ENCODE data around the gene MEF2A. TPM values are rescaled to one million over a fixed set of nuclear protein-coding genes. Genes with fewer than 3 reads are reported as not detected.

MEF2A gene
- total RNA-seq, 2 donors from 2014 or later = 20.1 to 36.8 TPM

DNA sequence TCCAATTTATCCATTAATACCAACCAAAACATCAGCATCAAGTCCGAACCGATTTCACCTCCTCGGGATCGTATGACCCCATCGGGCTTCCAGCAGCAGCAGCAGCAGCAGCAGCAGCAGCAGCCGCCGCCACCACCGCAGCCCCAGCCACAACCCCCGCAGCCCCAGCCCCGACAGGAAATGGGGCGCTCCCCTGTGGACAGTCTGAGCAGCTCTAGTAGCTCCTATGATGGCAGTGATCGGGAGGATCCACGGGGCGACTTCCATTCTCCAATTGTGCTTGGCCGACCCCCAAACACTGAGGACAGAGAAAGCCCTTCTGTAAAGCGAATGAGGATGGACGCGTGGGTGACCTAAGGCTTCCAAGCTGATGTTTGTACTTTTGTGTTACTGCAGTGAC is 146.6 kb downstream of the MEF2A start:
- intact Hi-C loops (cut with DNase I) = no loop called here

GRCh38 chr15:99716540-99717095 is 150.8 kb downstream of the MEF2A start:
- Histone ChIP-seq H3K9ac (ENCODE audit: low read depth in 2 of 2, low read length in 2 of 2) (no peak overlapping the region), H3K36me3 (no peaks in the 10 kb centered on the region), H3K4me3 (no peak overlapping the region), H3K27ac (no peak overlapping the region), H3K4me1 (no peaks in the 10 kb centered on the region), H3K9me3 (no peaks in the 10 kb centered on the region), H3K27me3 (no peaks in the 10 kb centered on the region)
- no peak for TF ChIP-seq CTCF (IDR thresholded peaks at IDR 0.05)
- no peak for DNase-seq
- intact Hi-C loops (cut with DNase I) = no loop called here

More for the DNA sequence above, 146.6 kb downstream of the MEF2A start:
- Histone ChIP-seq H3K9ac (ENCODE audit: low read depth in 2 of 2, low read length in 2 of 2) (no peak overlapping the region), H3K36me3 (no peaks in the 10 kb centered on the region), H3K27ac (no peak overlapping the region), H3K27me3 (no peaks in the 10 kb centered on the region), H3K4me3 (no peak overlapping the region), H3K4me1 (peaks cover 4% of the 10 kb centered on the region), H3K9me3 (no peaks in the 10 kb centered on the region)
- TF ChIP-seq CTCF (IDR thresholded peaks at IDR 0.05) = no peak
- no peak for DNase-seq

DNA sequence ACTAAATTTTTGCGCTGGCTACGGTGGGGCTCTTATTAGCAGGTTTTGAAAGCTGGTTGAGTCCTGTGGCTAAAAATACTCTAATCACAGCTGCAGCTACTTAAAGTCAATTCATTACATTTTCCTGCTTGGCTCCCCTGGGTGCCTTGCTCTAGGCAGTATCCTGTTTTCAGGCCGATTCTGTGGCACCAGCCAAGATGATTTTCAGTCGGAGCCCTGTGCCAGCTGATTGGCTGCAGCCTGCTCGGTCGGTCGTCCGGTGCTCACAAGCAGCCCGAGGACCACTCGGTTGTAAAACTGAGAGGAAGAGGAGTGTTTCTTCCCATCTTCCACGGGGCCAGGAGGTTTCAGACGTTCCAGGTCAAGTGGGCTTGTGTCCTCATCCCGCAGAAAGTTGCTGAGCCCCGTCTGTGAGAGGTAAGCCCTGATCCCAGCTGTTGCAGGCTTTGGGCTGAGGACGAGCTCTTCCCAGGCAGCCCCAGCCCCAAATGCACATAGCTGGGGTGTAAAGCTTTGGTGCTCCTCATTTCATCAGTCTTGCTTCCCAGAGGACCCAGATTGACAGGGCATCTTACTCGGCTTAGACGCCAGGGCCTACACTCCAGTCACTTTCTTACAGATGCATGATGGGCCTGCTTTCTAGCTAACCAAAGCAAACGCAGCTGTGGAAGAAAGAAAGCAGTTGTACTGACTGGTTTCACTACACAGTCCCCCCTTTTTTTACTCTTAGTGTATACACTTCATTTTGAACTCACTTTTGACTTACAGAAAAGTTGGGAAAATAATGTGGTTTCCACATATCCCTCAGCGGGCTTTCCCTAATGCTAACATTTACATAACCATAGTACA is 151.6 kb downstream of the MEF2A start:
- no peak overlapping the region for H3K27ac ChIP-seq
- DNase-seq = no peak
- no peaks in the 10 kb centered on the region for H3K4me1 ChIP-seq
- H3K4me3 ChIP-seq = no peak overlapping the region
- no peaks in the 10 kb centered on the region for H3K9me3 ChIP-seq
- H3K27me3 ChIP-seq = no peaks in the 10 kb centered on the region
- H3K36me3 ChIP-seq = no peaks in the 10 kb centered on the region
- intact Hi-C loops (cut with DNase I) = no loop called here
- peak overlapping the region in 1 of 2 donors; percentile 13 for H3K9ac ChIP-seq (ENCODE audit: low read depth in 2 of 2, low read length in 2 of 2)
- no peak for TF ChIP-seq CTCF (IDR thresholded peaks at IDR 0.05)

DNA sequence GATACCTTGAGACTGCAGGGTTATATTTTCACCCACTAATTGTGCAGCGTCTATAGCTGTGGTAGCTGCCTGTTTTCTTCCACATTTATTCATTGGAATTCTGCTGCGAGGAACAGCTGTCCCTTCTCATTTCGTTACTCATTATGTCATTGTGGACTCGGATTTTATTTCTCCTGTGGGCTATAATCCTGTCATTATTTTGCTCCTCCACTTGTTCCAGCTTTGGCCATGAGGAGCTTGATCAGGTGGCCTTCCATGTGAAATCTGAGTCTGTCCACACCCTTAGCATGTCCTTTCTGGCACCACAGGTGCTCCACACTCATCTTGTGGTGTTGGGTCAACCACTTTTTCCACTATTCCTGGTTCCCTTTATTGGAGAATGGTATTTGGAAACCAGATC is 152.6 kb downstream of the MEF2A start:
- DNase-seq = no peak
- no peak for TF ChIP-seq CTCF (IDR thresholded peaks at IDR 0.05)
- no peaks in the 10 kb centered on the region for H3K27me3 ChIP-seq
- no peaks in the 10 kb centered on the region for H3K9me3 ChIP-seq
- no peaks in the 10 kb centered on the region for H3K4me1 ChIP-seq
- H3K9ac ChIP-seq (ENCODE audit: low read depth in 2 of 2, low read length in 2 of 2) = no peak overlapping the region
- no peak overlapping the region for H3K4me3 ChIP-seq
- intact Hi-C loops (cut with DNase I) = no loop called here
- no peaks in the 10 kb centered on the region for H3K36me3 ChIP-seq
- no peak overlapping the region for H3K27ac ChIP-seq

- no peak for DNase-seq
- H3K9me3 ChIP-seq = no peaks in the 10 kb centered on the region
- H3K27me3 ChIP-seq = no peaks in the 10 kb centered on the region
- no peak overlapping the region for H3K27ac ChIP-seq
- no peak overlapping the region for H3K9ac ChIP-seq (ENCODE audit: low read depth in 2 of 2, low read length in 2 of 2)
- H3K36me3 ChIP-seq = no peaks in the 10 kb centered on the region
- TF ChIP-seq CTCF (IDR thresholded peaks at IDR 0.05) = no peak
- intact Hi-C loops (cut with DNase I) = no loop called here
- no peak overlapping the region for H3K4me3 ChIP-seq
- no peaks in the 10 kb centered on the region for H3K4me1 ChIP-seq
Measured at GRCh38 chr15:99719096-99719541, 153.3 kb downstream of the MEF2A start.

All from colonic mucosa (tissue), 4 donors.